ENCODE results near the gene ZNF557. TPM values are rescaled to one million over a fixed set of nuclear protein-coding genes. Genes with fewer than 3 reads are reported as not detected.

Gene ZNF557
- total and polyA plus RNA-seq, 2 of the 8 experiments (the other 6 are each of a cell fraction or from before 2014, with no cell fraction given): 1.4 to 7.4 TPM

GRCh38 chr19:7119582-7119981 lies 50.1 kb downstream of the ZNF557 start:
- no peaks in the 10 kb centered on the region for H3K27me3 ChIP-seq (replicated peaks in 1 of 4; ENCODE audit: control insufficient read depth in 3 of 4, extremely low read depth in 1 of 4, insufficient read depth in 3 of 4, low read length in 3 of 4)
- WGBS, 2 experiments (ENCODE audit: extremely low coverage in 1 of 2, insufficient coverage in 1 of 2, insufficient read length in 1 of 2, insufficient replicate concordance in 2 of 2, low coverage in 1 of 2, low lambda C conversion rate in 2 of 2, missing lambda C conversion rate in 1 of 2): 94% methylated on average over 14 of the region's 14 CpGs; no CpG with 5 or more reads in 1 of the 2 experiments
- no peak overlapping the region for H3K18ac ChIP-seq (ENCODE audit: extremely low read depth, low read length)
- peak overlapping the region; percentile 75; the same call in 1 of the 2 replicates for H2BK5ac ChIP-seq (ENCODE audit: low read depth, low read length)
- H3K14ac ChIP-seq (ENCODE audit: insufficient read length): no peak overlapping the region
- no peak overlapping the region for H2AK5ac ChIP-seq (ENCODE audit: low read depth, low read length)
- H3K79me2 ChIP-seq (ENCODE audit: control insufficient read depth in 1 of 2, insufficient read depth in 2 of 2, low read length in 2 of 2): no peaks in the 10 kb centered on the region
- no peak overlapping the region for H2BK120ac ChIP-seq (replicated peaks; ENCODE audit: low read depth, low read length)
- H3K56ac ChIP-seq (replicated peaks; ENCODE audit: insufficient read length, low read depth, low read length): no peak overlapping the region
- H4K5ac ChIP-seq (ENCODE audit: insufficient read length, low read depth, low read length): no peak overlapping the region
- no peak overlapping the region for H3K27ac ChIP-seq (ENCODE audit: low read depth, low read length)
- no peak overlapping the region for H2BK20ac ChIP-seq (ENCODE audit: low read length)
- H3K4me1 ChIP-seq (replicated peaks in 1 of 4; ENCODE audit: control insufficient read depth in 3 of 4, insufficient read depth in 4 of 4, low read length in 3 of 4): no peaks in the 10 kb centered on the region
- H3K9ac ChIP-seq (replicated peaks in 1 of 4; ENCODE audit: extremely low read depth in 1 of 4, low read depth in 3 of 4, low read length in 3 of 4): no peak overlapping the region
- peaks cover 0 to 35% (median 17%) of the 10 kb centered on the region in 4 experiments; a peak in 6 of 8 replicates for H3K36me3 ChIP-seq (ENCODE audit: control insufficient read depth in 2 of 4, insufficient read depth in 4 of 4, low read length in 3 of 4)
- H3K9me3 ChIP-seq (ENCODE audit: insufficient read depth in 2 of 2, low read depth in 1 of 2, low read length in 1 of 2): no peaks in the 10 kb centered on the region
- H4K8ac ChIP-seq (ENCODE audit: extremely low read depth, insufficient read depth, low read length): no peak overlapping the region
- H3K79me1 ChIP-seq (ENCODE audit: low read depth, low read length): peaks cover 4% of the 10 kb centered on the region
- no peak overlapping the region for H4K91ac ChIP-seq (replicated peaks; ENCODE audit: insufficient read length, low read length)
- peaks cover 4% of the 10 kb centered on the region; the same call in 1 of the 2 replicates for H3K23me2 ChIP-seq (ENCODE audit: low read depth, low read length)
- H3K4ac ChIP-seq (replicated peaks; ENCODE audit: insufficient read length, low read depth, low read length): no peak overlapping the region
- no peak overlapping the region for H3K4me2 ChIP-seq (ENCODE audit: insufficient read depth in 1 of 2, low read depth in 2 of 2, low read length in 2 of 2)
- no peak overlapping the region for H2BK15ac ChIP-seq (ENCODE audit: low read length)
- no peak overlapping the region for H3K23ac ChIP-seq (ENCODE audit: insufficient read length)
- FAIRE-seq (no peak), DNase-seq (ENCODE audit: low read depth in 1 of 2, low spot score in 2 of 2) (no peak)
- no peaks in the 10 kb centered on the region for H4K20me1 ChIP-seq (replicated peaks in 1 of 2; ENCODE audit: control insufficient read depth in 1 of 2, insufficient read depth in 2 of 2, low read length in 2 of 2)
- no peak overlapping the region for H2BK12ac ChIP-seq (ENCODE audit: low read depth, low read length)
- no peak overlapping the region for H3K4me3 ChIP-seq (ENCODE audit: extremely low read depth in 1 of 4, insufficient read depth in 2 of 4, low read depth in 3 of 4, low read length in 4 of 4)
- POLR2A ChIA-PET (ENCODE audit: partially characterized antibody): no interaction called here
- no peak overlapping the region for H2AFZ ChIP-seq (ENCODE audit: low read length)
- CTCF ChIA-PET (ENCODE audit: partially characterized antibody): no interaction called here
- no peak for TF ChIP-seq CTBP2 (IDR thresholded peaks at IDR 0.05; ENCODE audit: borderline replicate concordance, insufficient read depth, insufficient read length, low read length)
- no peak for TF ChIP-seq RNF2 (IDR thresholded peaks at IDR 0.05; ENCODE audit: borderline replicate concordance, low read depth, low read length, missing control alignments, poor library complexity, severe bottlenecking)
- no peak for TF ChIP-seq SIRT6 (IDR thresholded peaks at IDR 0.05; ENCODE audit: low read length)
- no peak for TF ChIP-seq EP300 (IDR thresholded peaks at IDR 0.05; ENCODE audit: borderline replicate concordance in 1 of 2, low read depth in 2 of 2, low read length in 2 of 2)
- no peak for TF ChIP-seq POLR2A (IDR thresholded peaks at IDR 0.05; ENCODE audit: control extremely low read depth in 1 of 2, low read depth in 2 of 2, low read length in 2 of 2)

Data from H1 (cell line).